Globus pallidus (tissue), 1 donor: Measurements from ENCODE around the gene TLL1.

Experiments used
- DNase-seq: peaks from one replicate; pipeline ENCODE4 v3.0.0-alpha.2; 2015; ENCODE audit warnings: low spot score

Gene TLL1

DNA sequence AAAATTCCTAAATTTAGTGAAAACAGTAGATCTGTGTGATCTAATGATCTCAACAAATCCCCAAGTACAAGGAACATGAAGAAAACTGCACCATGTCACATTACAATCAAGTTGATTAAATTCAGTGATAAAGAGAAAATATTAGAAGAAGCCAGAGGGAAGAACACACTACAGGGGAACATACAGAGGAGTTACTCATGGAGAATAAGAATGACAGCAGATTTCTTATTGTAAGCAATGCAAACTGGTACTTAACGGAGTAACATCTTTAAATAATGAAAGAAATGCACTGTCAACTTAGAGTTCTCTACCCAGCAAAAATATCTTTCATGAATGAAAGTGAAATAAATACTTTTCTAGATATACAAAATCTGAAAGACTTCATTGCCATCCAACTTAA, 21.1 kb downstream of the TLL1 start:
- no peak for DNase-seq

DNA sequence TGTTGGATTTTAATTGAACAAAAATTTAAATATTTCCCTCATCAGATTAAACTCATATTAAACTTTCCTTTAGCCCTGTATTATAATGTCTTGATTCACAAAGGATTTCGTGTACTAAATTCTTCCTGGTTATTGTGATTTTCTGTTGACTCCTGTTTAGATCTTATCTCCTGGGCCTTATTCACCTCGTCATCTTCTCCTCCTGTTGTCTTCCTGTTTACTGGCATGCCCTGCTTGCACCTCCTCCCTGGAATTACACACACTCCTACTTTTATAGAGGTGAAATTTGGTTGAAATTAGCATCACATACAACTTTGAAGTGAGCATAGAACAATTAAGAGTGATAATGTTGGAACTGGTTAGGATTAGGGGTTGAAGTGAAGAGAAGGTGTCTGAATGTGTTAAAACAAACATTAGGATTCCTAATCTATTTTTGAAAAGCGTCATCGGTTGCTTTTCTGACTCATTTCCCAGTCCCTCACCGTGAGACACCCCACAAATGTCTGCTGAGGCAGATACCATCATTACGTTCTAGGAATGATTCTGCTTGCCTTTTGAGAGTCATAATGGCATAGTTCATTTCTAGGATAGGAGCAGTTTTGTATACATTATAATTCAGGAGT, 32.5 kb downstream of the TLL1 start:
- DNase-seq, result no peak

DNA sequence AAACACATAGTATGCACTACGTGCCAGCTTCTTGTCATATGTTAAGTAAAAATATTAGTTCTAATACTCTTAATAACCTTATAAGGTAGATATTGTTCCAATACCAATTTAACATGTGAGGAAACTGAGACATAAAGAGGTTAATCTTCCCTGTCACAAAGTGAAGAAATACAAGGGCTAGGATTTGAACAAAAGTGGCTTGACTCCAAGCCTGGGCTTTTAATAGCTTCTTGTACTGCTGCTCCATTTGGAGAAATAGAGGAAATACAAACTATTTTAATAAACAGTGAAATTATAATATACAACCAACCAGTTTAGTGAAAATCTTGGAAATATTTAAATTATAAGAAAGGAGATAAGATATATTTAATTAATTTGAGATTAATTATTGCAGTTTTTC, 33.2 kb downstream of the TLL1 start:
- DNase-seq, result no peak

DNA sequence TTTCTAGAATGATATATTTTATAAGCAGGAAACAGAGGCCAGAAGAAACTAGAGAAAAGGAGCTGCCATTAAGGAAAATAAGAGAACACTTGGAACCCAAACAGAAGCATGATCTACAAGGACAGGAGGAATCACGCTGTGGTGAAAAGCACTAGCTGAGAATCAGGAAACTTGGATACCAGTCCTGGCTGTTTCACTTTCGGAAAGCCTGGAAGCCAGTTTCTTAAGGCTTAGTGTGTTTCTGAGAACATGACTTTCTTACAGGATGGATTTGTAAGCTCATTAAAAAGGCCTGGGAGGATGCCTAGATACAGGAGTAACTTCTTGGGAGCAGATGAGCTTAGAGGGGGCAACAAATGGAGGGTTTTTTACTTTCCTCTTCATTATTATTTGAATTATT, 36.9 kb downstream of the TLL1 start:
- no peak for DNase-seq

DNA sequence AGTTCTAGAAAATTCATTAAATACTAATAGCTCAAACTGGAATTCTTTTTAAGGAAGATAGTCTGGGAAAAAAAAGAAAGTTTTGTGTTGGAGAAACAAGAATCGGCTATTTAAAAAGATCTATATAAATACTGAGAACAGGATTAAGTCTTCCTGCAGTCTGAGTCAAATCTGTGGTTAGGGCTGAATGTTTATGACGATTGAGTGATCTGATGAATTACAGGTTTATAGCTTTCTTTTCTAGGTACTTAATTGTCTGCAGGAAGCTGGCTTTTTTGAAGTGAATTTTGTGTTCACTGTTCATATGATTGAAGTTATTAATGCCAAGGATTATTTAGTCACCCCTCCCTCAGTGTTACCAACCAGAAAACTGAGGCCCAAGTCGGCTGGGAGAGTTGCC, 42.2 kb downstream of the TLL1 start:
- DNase-seq, result no peak

DNA sequence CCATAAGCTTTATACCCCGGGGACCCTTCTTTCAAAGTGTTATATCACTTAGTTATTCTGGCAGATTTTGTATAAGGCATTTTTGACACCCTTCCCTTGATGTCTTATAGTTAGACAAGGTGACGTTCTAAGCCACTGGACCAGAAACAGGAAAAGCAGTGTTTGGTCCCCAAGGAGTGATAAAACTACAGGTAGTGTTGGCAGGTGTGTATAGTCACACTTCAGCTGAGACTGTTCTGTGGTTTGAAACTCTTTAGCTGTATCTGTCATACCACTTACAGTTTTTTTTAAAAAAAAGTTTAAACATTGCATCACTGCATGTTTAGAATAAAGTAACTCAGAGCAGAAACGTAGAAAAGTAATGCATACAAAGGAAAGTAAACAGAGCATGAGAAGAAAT, 48.5 kb downstream of the TLL1 start:
- DNase-seq, result no peak

DNA sequence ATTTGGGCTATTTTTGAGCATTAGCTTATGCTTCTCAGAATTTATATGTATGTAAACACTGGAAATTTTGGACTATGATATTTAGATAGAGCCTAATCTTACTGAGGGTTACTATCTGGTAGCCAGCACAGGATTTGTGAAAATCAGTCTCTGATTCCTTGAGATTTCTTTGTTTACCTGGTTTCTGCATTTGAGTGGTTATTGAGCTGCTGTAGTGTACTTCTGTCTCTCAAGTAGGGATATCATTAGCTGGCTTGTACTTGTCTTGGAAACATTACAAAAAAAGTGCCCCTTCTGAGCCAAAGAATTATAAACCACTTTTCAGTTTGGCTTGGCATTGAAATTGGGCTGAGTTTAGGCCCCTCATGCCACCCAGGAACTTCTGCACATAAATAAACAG, 49.7 kb downstream of the TLL1 start:
- no peak for DNase-seq

DNA sequence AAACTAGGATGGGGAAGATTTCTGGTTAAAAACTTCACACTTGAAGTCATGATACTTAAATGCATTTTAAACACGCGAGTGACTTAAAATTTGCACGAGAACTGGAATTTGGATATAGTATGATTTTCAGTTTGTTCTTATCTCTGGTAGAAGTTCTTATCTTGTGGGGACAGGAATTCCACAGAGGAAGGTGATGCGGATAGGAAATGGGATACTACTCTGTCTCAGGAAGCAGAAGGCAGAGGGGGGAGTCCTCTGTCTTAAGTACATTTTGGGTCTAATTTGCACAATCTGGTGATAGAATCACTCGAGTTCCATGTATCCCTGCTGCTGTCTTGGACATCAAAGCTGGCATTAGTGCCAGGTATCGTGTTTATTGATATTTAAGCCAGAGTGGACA, 53.3 kb downstream of the TLL1 start:
- DNase-seq, result no peak

DNA sequence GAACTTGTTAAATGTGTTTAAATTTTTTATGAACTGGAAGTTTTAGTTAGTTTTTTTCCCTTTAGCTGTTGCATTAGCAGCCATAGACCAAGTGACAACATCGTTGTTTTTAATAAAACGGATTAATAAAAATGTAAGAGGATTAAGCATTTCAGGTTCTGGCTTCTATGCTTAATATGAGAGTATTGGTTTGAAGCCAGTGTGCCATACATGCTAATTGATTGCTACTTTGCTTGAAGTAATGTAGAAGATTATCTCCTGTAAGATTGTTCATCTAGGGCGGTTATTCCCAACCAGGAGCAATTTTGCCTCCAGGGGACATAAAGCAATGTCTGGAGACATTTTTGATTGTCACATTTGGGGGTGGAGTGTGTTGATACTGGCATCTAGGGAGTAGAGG, 54.3 kb downstream of the TLL1 start:
- DNase-seq, result no peak

DNA sequence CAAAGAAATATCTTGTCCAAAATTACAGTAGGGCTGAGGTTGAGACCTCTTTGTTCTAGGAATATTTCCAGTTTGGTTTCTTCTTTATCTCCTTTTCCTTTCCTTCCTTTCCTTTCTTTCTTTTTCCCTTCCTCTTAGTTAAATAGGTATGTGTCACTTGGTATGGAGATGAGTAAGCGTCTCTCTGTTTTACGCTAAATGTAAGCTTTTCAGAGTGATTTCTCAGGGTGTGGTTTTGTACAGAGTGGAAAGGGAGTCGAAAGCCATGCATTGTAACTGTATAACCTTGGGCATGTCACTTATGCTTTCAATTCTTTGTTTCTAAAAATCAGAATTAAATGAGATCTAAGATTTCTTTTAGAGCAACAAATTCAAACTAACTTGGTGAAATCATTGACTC, 54.8 kb downstream of the TLL1 start:
- no peak for DNase-seq

DNA sequence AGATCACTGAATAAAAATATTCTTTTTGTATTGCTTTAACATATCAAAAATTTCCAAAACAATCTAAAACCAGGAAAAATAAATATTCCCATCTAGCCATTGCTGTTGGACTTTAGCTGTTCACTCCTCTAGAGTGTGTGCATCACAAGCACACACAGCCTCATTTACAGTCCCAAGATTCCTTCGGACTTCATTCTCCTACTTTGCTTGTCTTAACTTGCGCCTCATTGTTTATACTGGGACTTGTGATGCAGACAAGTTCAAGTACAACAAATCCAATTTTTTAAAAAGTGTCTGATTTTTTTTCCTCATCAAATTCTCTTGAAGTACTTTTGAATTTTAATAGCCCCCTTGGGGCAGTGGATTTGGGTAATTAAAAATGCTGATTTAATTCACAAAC, 55.6 kb downstream of the TLL1 start:
- no peak for DNase-seq

DNA sequence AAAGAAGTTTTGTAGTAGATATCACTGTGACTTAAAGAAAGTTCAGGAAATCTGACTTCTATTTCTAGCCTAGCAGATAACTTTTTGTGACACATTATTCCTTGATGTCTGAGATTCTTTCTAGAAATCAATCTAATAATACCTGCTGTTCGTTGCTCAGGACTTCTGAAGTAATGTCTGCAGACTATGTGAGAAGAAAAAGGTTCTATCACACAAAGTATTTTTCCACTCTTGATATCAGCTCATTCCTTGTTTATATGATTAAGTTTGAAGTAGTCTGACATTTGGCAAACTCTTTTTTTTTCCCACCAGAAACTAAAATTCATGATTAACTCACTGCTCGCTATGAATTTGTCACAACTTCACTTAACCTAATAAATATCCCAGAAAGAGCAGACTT, 56.6 kb downstream of the TLL1 start:
- no peak for DNase-seq

DNA sequence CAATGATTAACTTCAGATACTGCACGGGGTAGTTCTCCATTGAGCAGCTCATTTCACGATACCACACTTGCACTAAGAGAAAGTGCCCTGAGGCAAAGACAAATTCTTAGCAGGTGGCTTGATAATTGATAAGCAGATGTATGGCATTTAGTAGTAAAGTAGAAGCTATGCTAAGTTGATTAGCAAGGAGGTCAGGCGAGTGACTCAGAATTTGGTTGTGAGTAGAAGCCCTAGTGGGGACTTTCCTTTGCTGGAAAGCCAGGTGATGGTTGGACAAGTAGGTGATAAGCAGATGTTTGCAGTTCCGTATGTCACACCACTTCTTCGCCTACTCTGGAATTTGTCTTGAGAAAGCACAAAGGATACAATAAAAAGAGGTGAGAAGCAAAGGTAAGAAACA, 58.7 kb downstream of the TLL1 start:
- DNase-seq, result no peak

DNA sequence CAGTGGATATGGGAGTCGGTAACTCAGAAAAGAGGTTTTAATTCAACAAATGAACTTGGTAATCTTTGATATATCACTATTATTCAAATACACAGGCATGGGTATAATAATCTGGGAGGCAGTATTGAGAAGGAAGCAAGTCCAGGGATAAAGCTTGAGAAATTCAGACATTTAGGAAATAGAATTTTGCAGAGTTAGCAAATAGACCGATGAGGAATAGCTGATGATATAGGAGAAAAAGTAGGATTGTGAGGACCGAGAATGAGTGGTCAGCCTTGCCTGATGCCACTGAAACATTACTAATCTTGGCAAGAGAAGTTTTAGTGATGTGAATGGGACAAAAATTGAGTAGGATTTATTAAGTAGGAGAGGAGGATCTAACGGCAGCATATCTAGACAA, 71.9 kb downstream of the TLL1 start:
- no peak for DNase-seq

DNA sequence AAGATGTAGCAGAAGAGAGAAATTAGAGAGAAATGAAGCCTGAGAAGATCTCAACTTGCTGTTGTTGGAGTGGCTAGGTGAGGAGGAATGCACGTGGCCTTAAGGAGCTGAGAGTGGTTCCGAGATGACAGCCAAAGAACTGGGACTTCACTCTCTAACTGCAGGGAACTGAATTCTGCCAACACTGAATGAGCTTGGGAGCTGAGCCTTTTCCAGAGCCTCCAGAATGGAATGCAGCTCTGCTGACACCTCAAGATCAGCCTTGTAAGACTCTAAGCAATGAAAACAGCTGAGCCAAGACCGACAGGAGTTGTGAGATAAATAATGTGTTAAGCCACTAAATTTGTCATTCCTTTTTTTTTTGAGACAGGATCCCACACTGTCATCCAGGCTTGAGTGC, 73.0 kb downstream of the TLL1 start:
- DNase-seq, result no peak

DNA sequence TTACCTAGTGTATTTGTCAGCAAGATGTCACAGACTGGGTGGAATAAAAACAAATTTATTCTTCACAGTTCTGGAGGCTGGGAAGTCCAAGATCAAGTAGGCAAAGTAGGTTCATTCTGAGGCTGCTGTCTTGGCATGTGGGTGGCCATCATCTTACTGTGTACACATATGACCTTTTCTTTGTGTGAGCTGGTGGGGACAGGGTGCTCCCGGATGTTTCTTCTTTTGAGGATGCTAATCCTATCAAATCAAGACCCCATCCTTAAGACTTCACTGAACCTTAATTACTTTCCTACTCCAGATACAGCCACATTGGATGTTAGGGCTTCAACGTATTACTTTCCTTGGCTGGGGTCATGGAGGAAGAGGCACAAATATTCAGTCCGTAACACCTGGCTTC, 74.0 kb downstream of the TLL1 start:
- no peak for DNase-seq

DNA sequence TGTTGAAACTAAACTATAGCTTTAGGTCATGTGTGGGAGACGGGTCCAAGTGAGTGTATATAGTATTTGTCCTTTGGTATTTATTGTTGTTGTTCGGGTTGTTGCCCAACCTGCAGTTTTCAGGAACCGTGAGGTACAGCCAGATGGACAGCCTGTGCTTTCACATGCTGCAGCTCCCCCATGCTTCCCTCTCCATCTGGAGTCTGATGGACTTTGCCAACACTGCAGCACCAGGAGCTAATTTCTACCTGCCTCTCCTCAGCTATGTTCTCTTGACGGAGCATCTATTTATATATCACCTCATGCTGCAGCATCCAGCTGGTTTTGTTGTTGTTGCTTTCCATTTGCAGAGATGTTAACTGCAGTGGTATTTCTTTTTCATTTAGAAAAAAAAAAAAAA, 80.1 kb downstream of the TLL1 start:
- no peak for DNase-seq

DNA sequence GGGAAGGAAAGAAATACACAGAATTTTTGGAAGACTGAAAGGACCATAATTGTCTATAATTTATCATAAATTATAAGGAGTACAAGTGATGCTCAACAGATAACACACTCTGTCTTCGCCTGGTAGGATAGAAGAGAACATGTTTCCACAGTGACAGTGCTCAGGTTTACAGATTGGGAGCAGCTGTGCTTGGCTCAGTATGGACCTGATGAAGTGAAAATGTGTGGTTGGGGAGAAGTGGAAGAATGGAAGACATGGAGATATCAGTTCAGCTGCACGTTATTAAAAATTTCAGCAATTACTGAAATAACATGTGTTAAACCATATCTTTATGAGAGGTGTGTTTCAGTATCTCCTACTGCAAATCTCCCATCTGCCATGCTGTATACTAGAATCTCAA, 90.6 kb downstream of the TLL1 start:
- no peak for DNase-seq

DNA sequence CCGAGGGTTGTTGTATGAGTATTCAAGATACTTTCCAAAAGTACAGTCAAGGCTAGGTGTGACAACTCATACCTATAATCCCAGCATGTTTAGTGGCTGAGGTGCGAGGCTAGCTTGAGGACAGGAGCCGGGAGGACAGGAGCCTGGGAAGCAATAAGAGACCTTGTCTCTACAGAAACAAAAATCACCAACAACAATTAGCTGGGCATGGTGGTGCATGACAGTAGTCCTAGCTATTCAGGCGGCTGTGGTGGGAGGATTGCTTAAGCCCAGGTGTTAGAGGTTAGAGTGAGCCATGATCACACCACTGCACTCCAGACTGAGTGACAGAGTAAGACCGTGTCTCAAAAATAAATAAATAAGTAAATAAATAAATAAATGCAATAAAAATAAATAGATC, 91.6 kb downstream of the TLL1 start:
- no peak for DNase-seq

DNA sequence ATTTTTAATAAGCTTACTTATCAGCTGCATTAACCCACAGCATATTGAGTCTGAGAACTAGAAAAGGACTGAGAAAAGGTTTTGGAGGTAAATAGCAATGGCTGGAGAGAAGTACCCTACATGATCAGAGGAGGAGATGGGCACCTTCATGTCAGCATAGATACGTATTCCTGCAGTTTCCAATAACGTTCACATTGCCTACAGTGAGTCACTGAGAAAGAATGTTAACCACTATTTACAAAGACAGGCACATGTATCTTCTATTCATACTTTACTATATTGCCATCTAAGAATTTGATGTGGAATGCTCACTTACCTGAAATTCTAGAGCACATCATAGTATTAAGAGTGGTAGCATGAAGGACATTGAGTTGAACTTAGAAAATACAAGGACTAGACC, 92.5 kb downstream of the TLL1 start:
- no peak for DNase-seq

DNA sequence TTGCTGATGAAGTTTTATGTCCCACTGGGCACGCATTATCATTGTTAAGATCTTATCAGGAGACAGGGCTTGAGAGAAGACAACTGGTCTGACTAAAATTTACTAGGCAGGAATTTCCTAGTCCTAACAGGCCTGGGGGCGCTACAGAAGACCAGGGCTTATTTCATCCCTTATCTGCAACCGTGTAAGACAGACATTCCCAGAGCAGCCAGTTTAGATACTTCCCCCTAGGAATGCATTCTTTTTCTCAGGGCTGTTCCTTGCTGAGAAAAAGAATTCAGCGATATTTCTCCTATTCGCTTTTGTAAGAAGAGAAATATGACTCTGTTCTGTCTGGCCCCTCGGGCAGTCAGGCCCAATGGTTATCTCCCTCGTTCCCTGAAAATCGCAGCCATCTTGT, 93.8 kb downstream of the TLL1 start:
- no peak for DNase-seq

DNA sequence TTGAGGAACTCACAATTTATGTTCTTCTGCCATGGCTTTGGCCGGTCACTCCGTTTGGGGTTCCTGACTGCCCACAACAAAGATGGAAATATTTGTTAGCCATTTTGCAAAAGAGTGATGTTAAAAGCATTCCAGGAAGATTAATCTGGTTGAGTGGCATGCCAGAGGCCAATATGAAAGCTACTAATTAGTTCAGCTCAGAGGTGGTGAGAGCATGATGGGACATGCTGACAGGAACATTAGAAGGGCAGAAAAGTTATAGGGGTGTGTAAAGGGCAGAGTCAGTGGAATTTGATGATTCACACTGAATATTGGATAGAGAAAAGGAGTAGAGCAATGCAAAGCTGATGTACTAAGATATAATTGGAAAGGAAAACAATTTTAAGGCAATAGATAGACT, 94.4 kb downstream of the TLL1 start:
- DNase-seq, result no peak

DNA sequence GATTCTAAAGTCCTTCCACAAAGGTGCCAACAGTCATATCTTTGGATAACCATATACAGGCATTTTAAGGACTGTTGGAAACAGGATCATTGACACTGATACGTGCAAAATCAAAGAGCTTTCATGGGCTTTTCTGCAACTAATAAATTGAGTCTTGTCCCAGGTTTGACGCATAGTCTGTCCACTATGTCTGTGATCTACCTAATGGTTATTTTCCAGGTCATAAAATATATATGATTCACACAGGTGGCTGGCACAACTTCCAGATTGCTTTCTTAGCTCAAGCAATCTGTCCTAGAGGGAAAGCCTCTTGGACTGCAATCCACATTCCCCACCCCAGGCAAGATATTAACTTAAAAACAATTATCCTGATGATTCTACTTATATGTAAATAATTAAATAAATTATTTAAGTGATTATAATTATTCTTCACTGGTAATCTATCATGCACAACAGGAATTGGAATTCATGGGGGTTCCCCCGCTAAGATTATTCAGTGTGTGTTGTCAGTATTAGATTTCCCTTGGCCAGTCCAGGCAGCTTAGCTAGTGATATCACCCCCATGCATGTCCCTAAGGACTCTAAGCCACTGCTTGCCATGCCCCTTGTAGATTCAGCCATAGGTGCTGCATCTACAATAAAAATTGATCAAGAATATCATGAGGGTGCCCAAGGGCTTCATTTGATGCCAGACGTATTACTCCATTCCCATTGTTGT, 97.8 kb downstream of the TLL1 start:
- no peak for DNase-seq

DNA sequence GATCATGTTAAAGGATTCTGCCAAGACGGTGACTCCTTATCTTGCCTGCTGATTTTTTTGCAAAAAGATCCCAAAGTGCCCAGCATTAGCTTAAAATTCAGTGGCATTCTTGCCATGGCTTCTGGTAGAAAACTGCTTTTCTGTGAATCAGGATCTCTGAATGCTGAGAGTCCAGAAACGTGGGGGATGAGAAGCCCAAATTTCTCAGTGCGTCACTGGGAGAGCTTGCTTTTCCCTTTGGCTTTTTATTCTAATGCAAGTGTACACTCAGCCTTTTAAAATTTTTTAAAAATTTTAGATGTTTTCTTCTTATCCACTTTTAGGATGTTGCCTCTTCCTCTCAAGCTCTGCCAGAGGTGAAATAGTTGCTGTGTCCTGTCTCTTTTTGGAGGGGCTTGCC, 98.4 kb downstream of the TLL1 start:
- DNase-seq, result no peak
